HEK293T (cell line): Measurements from ENCODE around the gene HES3.

Experiments
- CTCF ChIA-PET: fragments of 350-600 bp; formaldehyde crosslinking; extraction: SDS; loops from one replicate; lab custom pipeline; 2021; ENCODE audit warnings: antibody characterized with exemption, inconsistent platforms; lab: Yijun Ruan, JAX
- POLR2A ChIA-PET: fragments of 350-600 bp; formaldehyde crosslinking; extraction: SDS; loops from one replicate; lab custom pipeline; 2020; ENCODE audit warnings: antibody characterized with exemption, inconsistent platforms; lab: Yijun Ruan, JAX
- DNase-seq: peaks from one replicate; pipeline ENCODE4 v3.0.0; 2012; ENCODE audit warnings: mixed read lengths; ENCODE audit errors: extremely low spot score
- ARNT ChIP-seq: fragments of 450-650 bp; IDR thresholded peaks from 2 replicates; pipeline ENCODE4 v1.6.1; 2017; ENCODE audit warnings: mild to moderate bottlenecking
- BHLHE40 ChIP-seq: fragments of 450-650 bp; IDR thresholded peaks from 2 replicates; pipeline ENCODE4 v1.6.1; 2016; ENCODE audit warnings: mild to moderate bottlenecking, moderate library complexity, borderline replicate concordance
- CTBP1 ChIP-seq: fragments of 450-650 bp; IDR thresholded peaks from 2 replicates; pipeline ENCODE4 v1.6.1; 2016; ENCODE audit warnings: borderline replicate concordance
- ELF4 ChIP-seq: fragments of 450-650 bp; IDR thresholded peaks from 2 replicates; pipeline ENCODE4 v1.6.1; 2017; ENCODE audit warnings: antibody characterized with exemption
- FOXA1 ChIP-seq: fragments of 450-650 bp; IDR thresholded peaks from 2 replicates; pipeline ENCODE4 v1.6.1; 2016; ENCODE audit warnings: mild to moderate bottlenecking
- FOXK2 ChIP-seq: fragments of 450-650 bp; IDR thresholded peaks from 2 replicates; pipeline ENCODE4 v1.6.1; 2016; ENCODE audit warnings: mild to moderate bottlenecking
- FOXM1 ChIP-seq: fragments of 450-650 bp; IDR thresholded peaks from 2 replicates; pipeline ENCODE4 v1.6.1; 2017; ENCODE audit warnings: mild to moderate bottlenecking, borderline replicate concordance
- HDGF ChIP-seq: fragments of 450-650 bp; IDR thresholded peaks from 2 replicates; pipeline ENCODE4 v1.6.1; 2017; ENCODE audit warnings: antibody characterized with exemption, borderline replicate concordance
- L3MBTL2 ChIP-seq: fragments of 450-650 bp; conservative IDR thresholded peaks from 2 replicates; pipeline ENCODE4 v1.6.1; 2016; ENCODE audit warnings: mild to moderate bottlenecking
- LEF1 ChIP-seq: fragments of 450-650 bp; IDR thresholded peaks from 2 replicates; pipeline ENCODE4 v1.6.1; 2017; ENCODE audit warnings: mild to moderate bottlenecking, borderline replicate concordance
- NFRKB ChIP-seq: fragments of 450-650 bp; IDR thresholded peaks from 2 replicates; pipeline ENCODE4 v1.6.1; 2016; ENCODE audit warnings: mild to moderate bottlenecking, moderate library complexity
- PKNOX1 ChIP-seq: fragments of 450-650 bp; IDR thresholded peaks from 2 replicates; pipeline ENCODE4 v1.6.1; 2016
- SP1 ChIP-seq: fragments of 450-650 bp; IDR thresholded peaks from 2 replicates; pipeline ENCODE4 v1.6.1; 2017
- SUZ12 ChIP-seq: fragments of 450-650 bp; IDR thresholded peaks from 2 replicates; pipeline ENCODE4 v1.6.1; 2016; ENCODE audit warnings: mild to moderate bottlenecking
- TARDBP ChIP-seq: fragments of 450-650 bp; IDR thresholded peaks from 2 replicates; pipeline ENCODE4 v1.6.1; 2016
- ZNF384 ChIP-seq: fragments of 450-650 bp; IDR thresholded peaks from 2 replicates; pipeline ENCODE4 v1.6.1; 2016

HES3 gene

GRCh38 chr1:6279613-6280383 is 35.8 kb downstream of the HES3 start:
- DNase-seq: no peak
- TF ChIP-seq FOXK2 (no peak), CTBP1 (no peak)
- POLR2A ChIA-PET: no interaction called here
- CTCF ChIA-PET: interaction anchor here (1.2 kb wide), 1 partner anchor 33 kb away, joined by 6 read pairs; no protein-coding TSS in a partner anchor

- DNase-seq: no peak
- ChIA-PET CTCF (interaction anchor here (2.0 kb wide), 1 partner anchor 34 kb away, joined by 12 read pairs; no protein-coding TSS in a partner anchor), POLR2A (no interaction called here)
- TF ChIP-seq L3MBTL2 (no peak), CTBP1 (no peak), ELF4 (no peak), TARDBP (no peak), SP1 (no peak), SUZ12 (no peak), FOXK2 (no peak), LEF1 (no peak), NFRKB (no peak), BHLHE40 (no peak), ZNF384 (no peak), FOXA1 (no peak), ARNT (no peak), PKNOX1 (no peak)
Measured at GRCh38 chr1:6280761-6281451, 36.9 kb downstream of the HES3 start.

- POLR2A ChIA-PET: no interaction called here
- no peak for DNase-seq
- TF ChIP-seq BHLHE40 (no peak), FOXM1 (no peak), ELF4 (no peak), CTBP1 (no peak), PKNOX1 (no peak), NFRKB (no peak), FOXA1 (no peak), SUZ12 (no peak), TARDBP (no peak), LEF1 (no peak), FOXK2 (no peak), ZNF384 (no peak), L3MBTL2 (no peak), ARNT (no peak), HDGF (no peak), SP1 (no peak)
- CTCF ChIA-PET: interaction anchor here (1.3 to 2.0 kb wide), 2 partner anchors 31 to 35 kb away, joined by 3 to 12 read pairs; no protein-coding TSS in a partner anchor
Measured at GRCh38 chr1:6281511-6282402, 37.8 kb downstream of the HES3 start.

GRCh38 chr1:6282577-6283270 is 38.7 kb downstream of the HES3 start:
- CTCF ChIA-PET: interaction anchor here (0.8 to 2.0 kb wide), 3 partner anchors 12 to 36 kb away, joined by 3 to 12 read pairs (median 3); no protein-coding TSS in a partner anchor
- POLR2A ChIA-PET: no interaction called here
- DNase-seq: no peak
- TF ChIP-seq NFRKB (no peak), FOXA1 (no peak), L3MBTL2 (no peak), ZNF384 (no peak), TARDBP (no peak), FOXM1 (no peak), CTBP1 (no peak), HDGF (no peak), FOXK2 (no peak), PKNOX1 (no peak), BHLHE40 (no peak), SUZ12 (no peak), ARNT (no peak), SP1 (no peak), ELF4 (no peak), LEF1 (no peak)

- DNase-seq: no peak
- CTCF ChIA-PET: no interaction called here
- TF ChIP-seq PKNOX1 (no peak), FOXM1 (no peak), SP1 (no peak), SUZ12 (no peak), CTBP1 (no peak), BHLHE40 (no peak), NFRKB (no peak)
- POLR2A ChIA-PET: no interaction called here
Measured at GRCh38 chr1:6285336-6285735, 41.4 kb downstream of the HES3 start.
